Measurements from ENCODE around the gene SDK2. TPM values are rescaled to one million over a fixed set of nuclear protein-coding genes. Genes with fewer than 3 reads are reported as not detected.

SDK2 gene
- total and polyA plus RNA-seq, 2 of the 8 experiments (the other 6 are each of a cell fraction or from before 2014, with no cell fraction given): 3.9 to 4.1 TPM

DNA sequence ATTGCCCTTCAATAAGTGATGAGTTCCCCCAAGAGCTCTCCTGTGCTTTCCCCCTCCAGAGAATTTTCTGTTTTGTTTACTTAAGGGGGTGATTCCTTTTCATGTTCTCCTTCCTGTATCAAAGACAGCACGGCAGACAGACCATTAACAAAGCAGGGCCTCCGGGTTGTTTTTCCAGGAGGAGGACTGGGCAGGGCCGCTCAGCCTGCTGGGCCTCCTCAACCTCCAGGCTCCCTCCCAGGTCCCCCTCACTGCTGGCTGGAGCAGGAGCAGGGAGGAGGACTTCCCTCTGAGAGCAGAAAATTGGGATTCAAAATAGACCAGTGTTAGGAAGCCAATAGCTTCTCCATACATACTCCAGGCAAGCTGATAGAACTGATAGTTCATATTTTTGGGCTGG lies 20.4 kb downstream of the SDK2 start:
- Histone ChIP-seq H2BK5ac (ENCODE audit: low read depth, low read length) (no peak overlapping the region), H3K4me3 (ENCODE audit: extremely low read depth in 1 of 4, insufficient read depth in 2 of 4, low read depth in 3 of 4, low read length in 4 of 4) (no peak overlapping the region), H2AK5ac (ENCODE audit: low read depth, low read length) (no peak overlapping the region), H3K9me3 (ENCODE audit: insufficient read depth in 2 of 2, low read depth in 1 of 2, low read length in 1 of 2) (peaks cover 4% of the 10 kb centered on the region in 2 experiments; a peak in 2 of 4 replicates), H3K56ac (replicated peaks; ENCODE audit: insufficient read length, low read depth, low read length) (no peak overlapping the region), H3K36me3 (ENCODE audit: control insufficient read depth in 2 of 4, insufficient read depth in 4 of 4, low read length in 3 of 4) (no peaks in the 10 kb centered on the region), H2BK12ac (ENCODE audit: low read depth, low read length) (no peak overlapping the region), H2BK15ac (ENCODE audit: low read length) (no peak overlapping the region), H3K27me3 (replicated peaks in 1 of 4; ENCODE audit: control insufficient read depth in 3 of 4, extremely low read depth in 1 of 4, insufficient read depth in 3 of 4, low read length in 3 of 4) (no peaks in the 10 kb centered on the region), H4K8ac (ENCODE audit: extremely low read depth, insufficient read depth, low read length) (no peak overlapping the region), H3K79me2 (ENCODE audit: control insufficient read depth in 1 of 2, insufficient read depth in 2 of 2, low read length in 2 of 2) (no peaks in the 10 kb centered on the region), H3K79me1 (ENCODE audit: low read depth, low read length) (no peaks in the 10 kb centered on the region), H3K18ac (ENCODE audit: extremely low read depth, low read length) (no peak overlapping the region), H3K4me2 (ENCODE audit: insufficient read depth in 1 of 2, low read depth in 2 of 2, low read length in 2 of 2) (no peak overlapping the region), H3K4me1 (replicated peaks in 1 of 4; ENCODE audit: control insufficient read depth in 3 of 4, insufficient read depth in 4 of 4, low read length in 3 of 4) (peaks cover 0 to 19% (median 3%) of the 10 kb centered on the region in 4 experiments; a peak in 6 of 7 replicates), H3K23ac (ENCODE audit: insufficient read length) (no peak overlapping the region), H3K14ac (ENCODE audit: insufficient read length) (no peak overlapping the region), H4K5ac (ENCODE audit: insufficient read length, low read depth, low read length) (no peak overlapping the region), H2BK20ac (ENCODE audit: low read length) (no peak overlapping the region), H3K23me2 (ENCODE audit: low read depth, low read length) (no peaks in the 10 kb centered on the region), H3K9ac (replicated peaks in 1 of 4; ENCODE audit: extremely low read depth in 1 of 4, low read depth in 3 of 4, low read length in 3 of 4) (no peak overlapping the region), H2BK120ac (replicated peaks; ENCODE audit: low read depth, low read length) (no peak overlapping the region), H3K27ac (ENCODE audit: low read depth, low read length) (no peak overlapping the region), H4K20me1 (replicated peaks in 1 of 2; ENCODE audit: control insufficient read depth in 1 of 2, insufficient read depth in 2 of 2, low read length in 2 of 2) (no peaks in the 10 kb centered on the region), H3K4ac (replicated peaks; ENCODE audit: insufficient read length, low read depth, low read length) (no peak overlapping the region), H4K91ac (replicated peaks; ENCODE audit: insufficient read length, low read length) (no peak overlapping the region), H2AFZ (ENCODE audit: low read length) (no peak overlapping the region)
- CTCF ChIA-PET (ENCODE audit: partially characterized antibody): interaction anchor here (0.7 to 2.8 kb wide), 4 partner anchors 11 to 109 kb away, joined by 3 to 9 read pairs (median 4); no protein-coding TSS in a partner anchor
- POLR2A ChIA-PET (ENCODE audit: partially characterized antibody): no interaction called here
- no peak for FAIRE-seq
- WGBS, 2 experiments (ENCODE audit: extremely low coverage in 1 of 2, insufficient coverage in 1 of 2, insufficient read length in 1 of 2, insufficient replicate concordance in 2 of 2, low coverage in 1 of 2, low lambda C conversion rate in 2 of 2, missing lambda C conversion rate in 1 of 2): 96% methylated on average over 3 of the region's 3 CpGs; no CpG with 5 or more reads in 1 of the 2 experiments
- DNase-seq (ENCODE audit: low read depth in 1 of 2, low spot score in 2 of 2): no peak
- TF ChIP-seq MAFK (IDR thresholded peaks at IDR 0.05; ENCODE audit: low read depth, low read length) (no peak), POLR2A (IDR thresholded peaks at IDR 0.05; ENCODE audit: control extremely low read depth in 1 of 2, low read depth in 2 of 2, low read length in 2 of 2) (no peak), TEAD4 (IDR thresholded peaks at IDR 0.05; ENCODE audit: low read depth, low read length) (no peak), BRCA1 (IDR thresholded peaks at IDR 0.05; ENCODE audit: low read depth, low read length) (no peak), GTF2F1 (IDR thresholded peaks at IDR 0.05; ENCODE audit: borderline replicate concordance, low read depth, low read length) (no peak), SP2 (IDR thresholded peaks at IDR 0.05; ENCODE audit: low read length) (no peak), POLR2AphosphoS5 (IDR thresholded peaks at IDR 0.05; ENCODE audit: low read depth, low read length) (no peak), TCF12 (IDR thresholded peaks at IDR 0.05; ENCODE audit: low read depth, low read length) (no peak), SIX5 (IDR thresholded peaks at IDR 0.05; ENCODE audit: low read depth, low read length) (no peak), GABPA (IDR thresholded peaks at IDR 0.05; ENCODE audit: borderline replicate concordance, insufficient read depth, low read length) (no peak), SP1 (IDR thresholded peaks at IDR 0.05; ENCODE audit: low read depth, low read length) (no peak), SAP30 (IDR thresholded peaks at IDR 0.05; ENCODE audit: insufficient read depth, insufficient replicate concordance, low read length) (no peak), EGR1 (IDR thresholded peaks at IDR 0.05; ENCODE audit: borderline replicate concordance, low read depth, low read length) (no peak)
- TF ChIP-seq, protein P1, sequence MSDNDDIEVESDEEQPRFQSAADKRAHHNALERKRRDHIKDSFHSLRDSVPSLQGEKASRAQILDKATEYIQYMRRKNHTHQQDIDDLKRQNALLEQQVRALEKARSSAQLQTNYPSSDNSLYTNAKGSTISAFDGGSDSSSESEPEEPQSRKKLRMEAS (IDR thresholded peaks at IDR 0.05): no peak
- TF ChIP-seq, protein P2, sequence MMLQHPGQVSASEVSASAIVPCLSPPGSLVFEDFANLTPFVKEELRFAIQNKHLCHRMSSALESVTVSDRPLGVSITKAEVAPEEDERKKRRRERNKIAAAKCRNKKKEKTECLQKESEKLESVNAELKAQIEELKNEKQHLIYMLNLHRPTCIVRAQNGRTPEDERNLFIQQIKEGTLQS (IDR thresholded peaks at IDR 0.05; ENCODE audit: insufficient read depth, low read depth, low read length): no peak
